RCC 7860 (cell line): Measurements from ENCODE around the gene WDR6.

ENCODE experiments used
- DNase-seq: peaks from one replicate; pipeline ENCODE4 v3.0.0-alpha.2; 2015; ENCODE audit warnings: low spot score
- FAIRE-seq: peaks from 2 replicates; lab custom pipeline; 2012; peaks lifted over from hg19 to GRCh38; lab: Jason Lieb, UNC

WDR6 gene

GRCh38 chr3:49013738-49014660 lies 6.8 kb downstream of the WDR6 start:
- FAIRE-seq (no peak), DNase-seq (no peak)

- FAIRE-seq (no peak), DNase-seq (no peak)
Observed at GRCh38 chr3:49015072-49015471, 7.9 kb downstream of the WDR6 start.

DNA sequence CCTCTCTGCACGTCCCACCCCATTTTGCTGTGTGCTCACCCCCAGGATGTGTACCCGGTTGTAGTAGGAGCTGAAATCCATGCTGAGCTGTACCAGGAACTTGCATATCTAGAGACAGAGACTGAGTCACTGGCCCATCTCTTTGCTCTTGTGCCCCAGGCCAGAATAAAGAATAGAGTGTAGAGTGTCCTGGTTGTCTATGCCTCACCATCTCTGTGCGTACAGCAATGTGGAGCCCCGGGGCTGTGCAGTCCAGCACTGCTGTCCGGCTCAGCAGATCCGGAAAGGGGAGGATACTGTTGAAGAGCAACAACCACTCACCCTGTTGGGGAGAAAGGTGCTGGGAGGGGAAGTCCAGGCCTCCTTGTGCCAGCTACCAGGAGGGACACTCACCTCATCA lies 8.6 kb downstream of the WDR6 start:
- DNase-seq (no peak), FAIRE-seq (no peak)

DNA sequence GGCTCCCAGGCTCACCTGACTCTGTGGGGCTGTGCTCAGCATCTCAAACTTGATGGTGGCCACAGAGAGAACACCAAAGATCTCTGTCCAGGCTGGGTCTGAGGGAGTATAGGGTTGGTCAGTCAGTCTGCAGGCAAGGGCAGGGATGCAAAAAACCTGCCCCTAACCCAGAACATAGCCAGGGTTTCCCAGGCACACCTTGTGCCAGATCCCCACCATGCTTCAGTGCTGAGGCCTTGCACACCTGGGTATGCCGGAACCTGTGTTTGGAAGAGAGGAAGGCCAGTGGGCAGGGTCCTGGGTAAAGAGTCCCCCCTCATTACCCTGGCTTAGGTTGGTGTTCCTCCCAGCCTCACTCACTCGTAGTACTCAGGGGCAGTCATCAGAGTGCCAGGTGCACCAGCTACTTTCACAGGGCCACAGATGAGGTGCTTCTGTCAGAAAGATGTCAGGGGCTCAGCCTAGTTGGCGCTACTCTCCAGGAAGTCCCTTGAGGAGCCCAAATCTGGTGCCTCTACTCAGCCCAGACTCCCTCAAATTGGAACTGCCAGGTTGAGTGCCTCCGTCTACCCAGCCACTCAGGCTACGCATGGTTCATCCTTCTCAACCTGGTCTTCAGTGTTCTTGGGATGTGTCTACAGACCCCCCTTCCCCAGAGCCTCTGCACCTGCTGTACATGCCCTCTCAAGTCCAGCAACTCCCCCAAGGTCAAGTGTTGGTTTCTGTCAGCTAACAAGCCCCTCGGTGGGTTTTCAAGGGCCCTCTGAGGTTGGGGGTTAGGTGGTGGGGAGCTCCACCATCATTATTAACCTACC lies 9.4 kb downstream of the WDR6 start:
- no peak for FAIRE-seq
- DNase-seq: no peak

GRCh38 chr3:49017229-49017970 lies 10.2 kb downstream of the WDR6 start:
- FAIRE-seq (no peak), DNase-seq (no peak)

GRCh38 chr3:49017971-49018706 lies 10.9 kb downstream of the WDR6 start, which contains the start of gene DALRD3:
DALRD3 (minus strand) TSS chr3:49018580; CDS start chr3:49018564, 16 bp downstream.
- DNase-seq (peak; percentile 36), FAIRE-seq (no peak)

DNA sequence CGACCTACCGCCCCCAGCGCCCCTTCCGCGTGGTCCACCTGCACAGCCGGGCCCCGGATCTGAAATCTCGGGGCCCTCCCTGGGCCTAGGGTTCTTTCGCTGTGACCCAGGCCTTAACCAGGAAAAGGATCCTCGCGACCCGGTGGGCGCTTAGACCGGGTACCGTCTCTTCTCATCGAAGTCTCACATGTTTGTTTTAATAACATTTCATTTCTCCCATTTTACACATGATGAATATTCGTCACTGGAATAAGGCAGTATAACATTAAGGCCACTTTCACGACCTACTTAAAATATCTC lies 11.5 kb downstream of the WDR6 start:
- no peak for DNase-seq
- FAIRE-seq: no peak

DNA sequence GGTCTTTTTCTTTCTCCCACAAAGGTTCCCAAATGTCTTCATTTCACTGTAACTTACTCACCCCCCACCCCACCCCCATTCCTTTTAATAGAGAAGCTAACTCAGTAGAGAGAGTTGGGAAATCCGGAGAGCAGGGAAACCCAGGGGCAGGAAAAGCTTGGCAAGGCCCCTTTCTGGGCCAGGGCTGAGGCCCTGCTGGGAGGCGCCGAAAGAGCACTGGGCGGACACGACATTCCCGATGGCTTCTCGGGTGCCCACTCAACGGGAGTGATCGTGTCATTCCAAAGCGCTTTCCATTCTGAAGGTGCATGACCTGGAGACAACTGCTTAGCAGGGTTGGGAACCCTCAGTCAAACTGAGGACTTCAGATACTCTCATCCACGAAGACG lies 12.7 kb downstream of the WDR6 start:
- FAIRE-seq (no peak), DNase-seq (no peak)

GRCh38 chr3:49020330-49021212 lies 13.4 kb downstream of the WDR6 start:
- DNase-seq (no peak), FAIRE-seq (no peak)

GRCh38 chr3:49021213-49021812 lies 14.1 kb downstream of the WDR6 start:
- FAIRE-seq: peak; percentile 63

GRCh38 chr3:49021813-49022687 lies 14.9 kb downstream of the WDR6 start, which contains the start of gene NDUFAF3:
NDUFAF3 (plus strand) TSS chr3:49022121; CDS start chr3:49022145, 24 bp downstream.
- FAIRE-seq (no peak), DNase-seq (peak; percentile 84)

More at GRCh38 chr3:49021213-49021812, 14.1 kb downstream of the WDR6 start:
- peak; percentile 90 for DNase-seq

DNA sequence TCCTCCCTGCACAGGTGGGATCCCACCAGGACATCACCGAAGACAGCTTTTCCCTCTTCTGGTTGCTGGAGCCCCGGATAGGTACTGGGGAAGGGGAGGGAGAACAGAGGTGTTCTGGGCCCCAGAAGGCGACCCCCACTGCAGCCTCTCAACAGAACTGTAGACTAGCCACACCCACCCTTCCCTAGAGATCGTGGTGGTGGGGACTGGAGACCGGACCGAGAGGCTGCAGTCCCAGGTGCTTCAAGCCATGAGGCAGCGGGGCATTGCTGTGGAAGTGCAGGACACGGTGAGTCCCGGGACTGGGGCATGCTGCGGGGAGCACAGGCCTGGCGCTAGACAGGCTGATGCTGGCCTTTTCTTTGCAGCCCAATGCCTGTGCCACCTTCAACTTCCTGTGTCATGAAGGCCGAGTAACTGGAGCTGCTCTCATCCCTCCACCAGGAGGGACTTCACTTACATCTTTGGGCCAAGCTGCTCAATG lies 15.5 kb downstream of the WDR6 start:
- DNase-seq: peak; percentile 44
- no peak for FAIRE-seq

DNA sequence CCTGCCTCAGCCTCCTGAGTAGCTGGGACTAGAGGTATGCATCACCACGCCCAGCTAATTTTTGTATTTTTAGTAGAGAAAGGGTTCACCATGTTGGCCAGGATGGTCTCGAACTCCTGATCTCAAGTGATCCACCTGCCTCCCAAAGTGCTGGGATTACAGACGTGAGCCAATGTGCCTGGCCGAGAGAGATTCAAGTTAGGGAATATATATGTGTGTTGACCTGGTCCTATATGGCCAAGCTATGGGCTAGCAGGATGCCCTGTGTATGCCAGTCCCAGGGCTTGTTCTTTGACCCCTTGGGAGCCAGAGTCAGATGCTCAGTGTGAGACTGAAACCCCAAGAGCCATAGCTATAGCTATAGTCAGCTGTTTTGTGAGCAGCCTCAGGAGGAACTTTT lies 16.6 kb downstream of the WDR6 start:
- no peak for DNase-seq
- no peak for FAIRE-seq

GRCh38 chr3:49024449-49024848 lies 17.3 kb downstream of the WDR6 start:
- DNase-seq (no peak), FAIRE-seq (no peak)

- FAIRE-seq: no peak
- no peak for DNase-seq
Observed at GRCh38 chr3:49025005-49025792, 18.0 kb downstream of the WDR6 start.

DNA sequence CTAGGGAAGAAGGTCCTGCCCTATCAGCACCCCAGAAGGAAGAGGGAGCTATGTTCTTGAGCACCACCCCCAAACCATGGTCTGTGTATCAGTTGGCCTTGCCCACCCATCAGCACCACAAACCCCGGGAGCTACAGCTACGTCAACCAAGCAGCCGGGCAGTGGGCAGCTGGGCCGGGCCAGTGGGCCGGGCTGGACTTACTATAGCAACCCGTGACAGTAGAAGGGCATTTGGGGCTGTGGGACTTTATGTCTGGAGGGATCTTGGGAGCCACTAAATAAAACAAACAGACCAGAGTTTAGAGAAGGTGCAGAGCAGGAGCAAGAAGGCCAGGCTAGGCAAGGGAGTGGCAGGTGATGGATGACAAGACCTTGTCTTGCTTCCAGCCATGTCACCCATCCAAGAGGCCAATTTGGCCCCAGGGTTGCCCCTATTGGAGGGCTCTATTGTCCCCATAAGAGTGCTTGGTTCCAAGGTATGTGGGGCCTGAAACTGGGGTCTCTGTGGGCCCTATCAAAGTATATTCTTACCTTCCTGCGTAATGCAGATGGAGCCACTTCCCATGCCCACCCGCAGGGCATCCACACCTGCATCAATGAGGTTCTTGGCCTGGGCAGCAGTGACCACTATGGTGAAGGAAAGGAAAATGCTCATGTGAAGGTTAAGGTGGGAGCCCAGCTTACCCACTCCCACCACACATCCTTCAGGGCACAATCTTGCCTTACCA lies 18.8 kb downstream of the WDR6 start:
- FAIRE-seq: no peak
- DNase-seq: no peak
